MM.1S (cell line): ENCODE results near the gene GNAS-AS1.

Experiments used
- CTCF ChIP-seq: fragments of 300-600 bp; sonication (generic); IDR thresholded peaks from 2 replicates; pipeline ENCODE4 v1.5.1; 2016; ENCODE audit warnings: antibody characterized with exemption, low read length, mixed read lengths
- EZH2 ChIP-seq: fragments of 300-600 bp; sonication (generic); optimal IDR thresholded peaks from 2 replicates; pipeline ENCODE3; 2017; ENCODE audit warnings: low read depth, mild to moderate bottlenecking, antibody characterized with exemption, low read length, mixed read lengths
- EZH2phosphoT487 ChIP-seq: fragments of 300-600 bp; sonication (generic); IDR thresholded peaks from 2 replicates; pipeline ENCODE4 v1.6.1; 2018; ENCODE audit warnings: antibody characterized with exemption, low read length

GRCh38 chr20:58824843-58825242, 25.9 kb downstream of the GNAS-AS1 start:
- TF ChIP-seq EZH2 (no peak), CTCF (no peak), EZH2phosphoT487 (no peak)
